Germinal center (tissue), 1 donor: ENCODE results near the gene SLC25A5.
"Not testable (repeated sequence)": the region's sequence is repeated elsewhere in the genome, so short reads cannot be mapped to it uniquely, and the experiment has no call there.

ENCODE experiments used
- DNase-seq: peaks from one replicate; pipeline ENCODE4 v3.0.0; 2012; ENCODE audit warnings: mixed read lengths, low spot score

The SLC25A5 gene

GRCh38 chrX:119477812-119478232, 9.6 kb downstream of the SLC25A5 start:
- no peak for DNase-seq

- DNase-seq = no peak
Observed at GRCh38 chrX:119478504-119478903, 10.3 kb downstream of the SLC25A5 start.

GRCh38 chrX:119479845-119480244, 11.6 kb downstream of the SLC25A5 start:
- no peak for DNase-seq

GRCh38 chrX:119481323-119481801, 13.1 kb downstream of the SLC25A5 start:
- no peak for DNase-seq

GRCh38 chrX:119482041-119482440, 13.8 kb downstream of the SLC25A5 start:
- DNase-seq = no peak

- peak; percentile 53 for DNase-seq
Observed at GRCh38 chrX:119482481-119483480, 14.5 kb downstream of the SLC25A5 start.

GRCh38 chrX:119486745-119487144, 18.5 kb downstream of the SLC25A5 start:
- no peak for DNase-seq

- DNase-seq = not testable (repeated sequence)
Observed at GRCh38 chrX:119487766-119488165, 19.5 kb downstream of the SLC25A5 start.

- peak; percentile 11 for DNase-seq
Observed at GRCh38 chrX:119488749-119489148, 20.5 kb downstream of the SLC25A5 start.

- no peak for DNase-seq
Observed at GRCh38 chrX:119489212-119490074, 21.2 kb downstream of the SLC25A5 start.

GRCh38 chrX:119492463-119492862, 24.2 kb downstream of the SLC25A5 start:
- DNase-seq = no peak

GRCh38 chrX:119493851-119494495, 25.7 kb downstream of the SLC25A5 start:
- not testable (repeated sequence) for DNase-seq

GRCh38 chrX:119495734-119496726, 27.8 kb downstream of the SLC25A5 start:
- no peak for DNase-seq

GRCh38 chrX:119497185-119497584, 28.9 kb downstream of the SLC25A5 start:
- no peak for DNase-seq

- DNase-seq = no peak
Observed at GRCh38 chrX:119500061-119500800, 32.0 kb downstream of the SLC25A5 start.

GRCh38 chrX:119501511-119502148, 33.4 kb downstream of the SLC25A5 start:
- DNase-seq = no peak

GRCh38 chrX:119502727-119503483, 34.7 kb downstream of the SLC25A5 start:
- no peak for DNase-seq

- DNase-seq = no peak
Observed at GRCh38 chrX:119503484-119503861, 35.2 kb downstream of the SLC25A5 start.

GRCh38 chrX:119505145-119505544, 36.9 kb downstream of the SLC25A5 start:
- DNase-seq = not testable (repeated sequence)
